HG03378 (cell line): ENCODE data around the gene PKN1.

Source experiments
- ATAC-seq: cut with Tn5 transposase; IDR thresholded peaks from one replicate; pipeline ENCODE4 v1.9.1; 2021; ENCODE audit warnings: mild to moderate bottlenecking, moderate library complexity; ENCODE audit not compliant: unreplicated experiment

The PKN1 gene

DNA sequence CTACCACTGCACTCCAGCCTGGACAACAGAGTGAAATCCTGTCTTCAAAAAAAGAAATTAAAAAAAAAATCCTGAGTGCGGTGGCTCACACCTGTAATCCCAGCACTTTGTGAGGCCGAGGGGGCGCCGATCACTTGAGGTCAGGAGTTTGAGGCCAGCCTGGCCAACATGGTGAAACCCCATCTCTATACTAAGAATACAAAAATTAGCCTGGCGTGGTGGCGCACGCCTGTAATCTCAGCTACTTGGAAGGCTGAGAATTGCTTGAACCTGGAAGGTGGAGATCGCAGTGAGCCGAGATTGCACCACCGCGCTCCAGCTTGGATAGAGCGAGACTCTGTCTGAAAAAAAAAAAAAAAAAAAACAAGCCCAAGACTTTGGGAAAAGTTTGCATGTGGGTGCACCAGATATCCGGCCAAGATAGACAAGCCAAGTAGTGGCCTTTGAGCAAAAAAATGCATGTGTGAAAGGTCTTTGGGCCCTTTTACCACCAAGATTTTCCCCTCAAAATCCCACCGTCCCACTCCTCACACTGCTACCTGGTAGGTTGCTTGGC lies 79.4 kb downstream of the PKN1 start:
- no peak for ATAC-seq

DNA sequence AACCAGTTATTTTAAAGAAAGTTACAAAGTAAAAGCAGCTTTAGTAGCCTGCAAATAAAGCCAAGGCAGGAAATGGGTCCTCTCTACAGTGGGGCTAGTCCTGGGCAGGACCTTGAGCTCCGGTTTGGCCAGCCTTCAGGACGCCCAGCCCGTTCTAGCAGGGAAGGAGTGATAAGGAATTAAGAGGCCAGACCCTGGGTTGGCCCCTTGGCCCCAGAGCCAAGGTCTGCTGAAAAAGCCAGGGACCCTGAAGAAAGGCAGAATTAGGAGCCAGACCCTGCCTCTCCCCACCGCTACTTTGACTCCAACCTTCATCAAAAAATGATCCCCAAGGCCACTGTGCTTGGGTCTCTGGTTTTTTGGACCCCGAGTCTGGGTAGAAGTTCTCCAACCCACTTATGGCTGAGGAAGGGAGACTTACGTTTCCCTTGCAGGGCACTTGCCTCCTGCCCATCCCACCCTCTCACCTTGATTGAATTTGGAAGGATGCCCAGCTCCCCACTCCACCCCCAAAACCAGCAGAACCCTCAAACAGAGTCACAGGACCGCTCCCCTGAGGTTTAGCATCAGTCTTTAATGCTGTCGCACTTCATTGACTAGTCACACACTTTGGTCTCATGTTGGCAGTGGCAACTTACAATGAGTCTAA lies 81.2 kb downstream of the PKN1 start:
- ATAC-seq: no peak

DNA sequence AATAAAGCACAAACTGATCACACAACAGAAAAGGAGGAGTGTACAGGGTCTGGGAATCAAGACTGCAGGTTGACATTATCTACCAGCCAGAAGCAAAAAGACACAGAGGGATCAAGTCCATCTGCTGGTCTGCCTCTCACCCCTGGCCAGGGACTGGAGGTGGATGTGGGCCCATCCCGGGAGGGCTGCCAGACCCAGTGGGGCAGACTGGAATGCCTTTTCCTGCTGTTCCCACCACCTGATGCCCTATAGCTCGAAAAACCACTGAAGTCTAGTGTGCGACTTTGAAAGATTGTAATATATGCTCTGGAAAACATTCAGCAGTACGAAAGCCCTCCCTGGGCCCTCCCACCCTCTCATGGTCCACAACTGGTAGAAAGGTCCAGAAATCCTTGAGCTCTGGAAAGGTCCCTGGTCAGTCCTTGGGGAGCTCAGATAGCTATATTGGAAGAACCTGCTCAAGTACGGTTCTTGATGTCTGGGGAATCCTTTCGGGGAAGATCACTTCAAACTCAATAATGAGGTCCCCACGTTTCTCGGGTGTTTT lies 82.5 kb downstream of the PKN1 start:
- ATAC-seq: no peak

DNA sequence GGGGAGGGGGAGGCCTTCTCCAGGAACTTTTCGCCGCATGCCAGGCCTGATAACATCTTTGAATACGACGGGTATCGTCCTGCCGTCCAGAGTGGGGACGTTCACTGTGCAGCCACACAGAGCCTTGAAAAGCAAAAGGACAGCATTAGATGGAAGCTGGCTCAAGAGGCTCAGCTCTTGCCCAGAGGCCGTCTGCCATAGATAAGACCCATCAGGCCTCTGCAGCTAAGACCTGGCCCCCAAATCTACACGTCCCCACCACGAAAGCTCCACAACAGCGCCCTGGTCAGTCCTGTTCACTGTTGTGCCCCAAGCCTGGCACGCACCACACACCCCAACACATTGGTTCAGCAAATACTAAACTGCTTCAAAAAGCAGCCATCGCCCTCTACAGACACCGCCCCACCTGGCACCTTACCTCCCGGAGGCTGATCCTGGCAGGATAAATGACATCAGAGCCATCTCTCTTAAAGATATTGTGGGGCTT lies 83.0 kb downstream of the PKN1 start:
- no peak for ATAC-seq

DNA sequence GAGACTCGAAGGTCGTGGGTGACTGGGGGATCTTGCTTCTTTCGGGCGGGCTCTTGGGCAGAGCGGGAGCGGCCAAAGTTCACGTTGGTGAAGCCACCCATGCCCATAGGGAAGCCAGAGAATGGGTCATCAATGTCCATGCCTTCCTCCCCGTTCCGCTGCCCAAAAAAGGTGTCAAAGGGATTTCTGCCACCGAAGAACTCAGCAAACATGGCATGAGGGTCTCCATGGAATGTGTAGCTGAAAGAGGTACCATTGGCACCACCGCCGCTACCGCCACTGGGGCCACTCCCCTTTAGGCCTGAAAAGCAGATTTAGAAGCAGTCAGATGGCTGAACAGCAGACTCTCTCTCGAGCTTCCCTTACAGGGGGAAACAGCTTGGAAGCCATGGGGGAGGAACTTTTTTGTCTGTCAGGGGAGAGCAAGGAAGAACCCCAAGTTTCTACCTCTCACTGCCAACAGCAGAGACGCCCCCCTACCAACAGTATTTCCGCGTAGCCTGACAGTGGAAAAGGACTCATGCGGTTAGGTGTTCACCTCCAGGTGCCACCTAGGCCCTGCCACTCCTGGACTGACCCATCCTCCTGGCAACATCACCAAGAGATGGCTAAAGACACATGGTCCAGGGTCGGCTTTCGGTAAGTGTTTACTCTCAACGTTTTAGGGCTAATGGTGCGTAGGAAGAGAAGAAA lies 83.8 kb downstream of the PKN1 start:
- ATAC-seq: no peak

DNA sequence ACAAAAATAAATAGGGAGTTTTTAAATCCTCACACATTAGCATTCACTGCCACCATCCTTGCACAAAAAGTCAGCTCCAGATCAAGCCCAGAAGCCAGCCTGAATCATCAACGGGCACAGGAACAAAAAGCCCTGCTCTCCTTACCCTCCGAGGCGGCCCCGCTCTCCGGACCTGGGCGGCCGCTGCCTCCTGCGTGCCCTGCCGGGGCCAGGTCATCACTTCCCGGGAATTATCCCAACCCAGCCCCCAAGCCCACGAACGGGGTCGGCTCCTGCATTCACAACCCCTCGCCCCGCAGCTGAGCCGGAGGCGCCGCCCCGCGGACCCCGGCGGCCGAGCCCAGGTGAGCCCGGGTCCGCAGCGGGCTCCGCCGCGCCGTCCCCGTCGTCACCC lies 84.3 kb downstream of the PKN1 start:
- ATAC-seq: no peak

DNA sequence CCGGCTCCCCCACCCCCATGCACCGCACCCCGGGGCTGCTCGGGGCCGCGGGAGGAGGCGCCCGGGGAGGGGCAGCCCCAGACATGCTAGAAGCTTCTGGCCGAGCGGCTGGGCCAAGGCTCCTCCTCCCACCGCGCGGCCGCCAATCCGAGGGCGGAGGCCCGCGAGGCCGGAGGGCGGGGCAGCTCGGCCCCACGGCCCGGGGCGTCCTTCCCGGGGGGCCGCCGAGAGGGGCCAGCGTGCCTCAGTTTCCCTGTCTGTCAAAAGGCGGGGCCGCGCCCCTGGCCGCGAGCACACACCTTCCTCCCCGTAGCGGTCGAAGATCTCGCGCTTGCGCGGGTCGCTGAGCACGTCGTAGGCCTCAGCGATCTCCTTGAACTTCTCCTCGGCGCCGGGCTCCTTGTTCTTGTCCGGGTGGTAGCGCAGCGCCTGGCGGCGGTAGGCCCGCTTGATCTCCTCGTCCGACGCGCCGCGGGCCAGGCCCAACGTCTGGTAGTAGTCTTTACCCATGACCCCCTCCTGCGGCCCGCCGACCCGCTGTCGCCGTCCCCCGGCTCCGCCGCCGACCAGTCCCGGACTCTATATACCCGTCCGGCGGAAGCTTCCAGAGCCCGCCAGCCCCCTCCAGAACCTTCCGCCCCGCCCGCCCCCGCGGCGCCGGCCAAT lies 84.9 kb downstream of the PKN1 start, which contains the start of gene DNAJB1:
TSS of gene DNAJB1 (minus strand) at position 558 of the 666 bp plus-strand sequence. CDS start at position 510, 48 bp downstream.
- peak; percentile 41 for ATAC-seq

DNA sequence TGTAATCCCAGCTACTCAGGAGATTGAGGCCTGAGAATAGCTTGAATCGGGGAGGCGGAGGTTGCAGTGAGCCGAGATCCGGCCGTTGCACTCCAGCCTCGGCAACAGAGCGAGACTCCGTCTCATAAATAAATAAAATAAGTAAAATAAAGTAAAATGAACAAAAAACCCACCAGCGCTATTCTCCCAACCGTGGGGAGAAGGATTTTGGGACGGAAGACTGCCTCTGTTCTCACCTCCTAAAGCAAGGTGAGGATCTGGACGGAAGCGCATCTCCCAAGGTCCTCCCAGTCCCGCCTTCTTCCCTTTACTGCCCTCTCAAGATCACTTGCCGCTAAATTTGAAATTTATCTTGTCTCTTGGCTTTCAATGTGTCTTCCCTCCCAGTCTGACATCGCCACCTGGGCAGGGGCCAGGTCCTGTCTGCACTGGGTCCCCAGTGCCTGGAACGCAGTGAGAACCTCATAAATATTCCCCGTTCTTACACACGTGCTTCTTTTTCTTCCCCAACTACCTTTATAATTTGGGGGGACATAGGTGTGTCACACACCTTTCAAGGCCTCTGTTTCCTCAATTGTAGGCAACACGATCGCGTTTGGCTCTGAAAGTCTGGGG lies 86.2 kb downstream of the PKN1 start:
- ATAC-seq: no peak

DNA sequence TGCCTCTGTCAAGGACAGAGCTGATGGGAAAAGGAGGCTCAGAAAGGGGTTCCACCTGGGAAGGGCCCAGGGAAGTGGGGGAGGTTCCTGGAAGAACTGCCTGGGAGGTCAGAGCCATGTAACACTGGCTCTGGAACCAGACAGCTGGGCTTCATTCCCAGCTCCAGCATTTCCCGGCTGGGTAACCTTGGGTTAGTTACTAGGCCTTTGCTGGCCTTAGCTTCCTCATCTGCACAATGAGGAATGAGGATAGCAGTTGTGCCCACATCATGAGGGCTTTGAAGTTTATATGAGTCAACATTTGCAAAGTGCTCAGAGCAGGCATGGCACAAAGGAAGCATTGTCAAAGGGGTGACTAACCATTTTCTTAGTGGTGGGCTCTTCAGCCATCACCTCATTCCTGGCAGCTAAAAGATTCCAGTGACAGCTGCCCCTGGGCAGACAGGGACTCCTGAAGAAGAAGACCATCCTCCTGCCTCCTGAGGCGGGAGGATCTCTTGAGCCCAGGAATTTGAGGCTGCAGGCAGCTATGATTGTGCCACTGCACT lies 86.8 kb downstream of the PKN1 start:
- ATAC-seq: no peak

DNA sequence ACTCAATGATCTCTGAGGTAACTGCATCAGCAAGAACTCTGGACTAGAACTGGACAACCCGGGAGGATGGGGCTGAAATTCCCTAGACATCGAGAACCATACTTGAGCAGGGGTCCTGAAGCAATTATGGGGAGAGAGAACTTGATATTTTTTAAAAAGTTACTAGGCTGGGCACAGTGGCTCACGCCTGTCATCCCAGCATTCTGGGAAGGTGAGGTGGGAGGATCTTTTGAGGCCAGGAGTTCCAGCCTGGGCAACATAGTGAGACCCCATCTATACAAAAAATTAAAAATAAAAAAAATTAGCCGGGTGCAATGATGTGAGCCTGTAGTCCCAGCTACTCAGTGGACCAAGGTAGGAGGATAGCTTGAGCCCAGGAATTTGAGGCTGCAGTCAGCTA lies 87.4 kb downstream of the PKN1 start:
- no peak for ATAC-seq
